CD14-positive monocyte (primary cell): ENCODE measurements around the gene KIAA1328. TPM values are rescaled to one million over a fixed set of nuclear protein-coding genes. Genes with fewer than 3 reads are reported as not detected.

ENCODE experiments used
- DNase-seq, 3 donors: peaks; one replicate each; pipeline ENCODE4 v3.0.0-alpha.2; 2011 to 2022
- H2AFZ ChIP-seq: 2 replicates; pipeline ENCODE4 v1.6.0; 2012; ENCODE audit warnings: mild to moderate bottlenecking, low read depth, low read length, inconsistent platforms; ENCODE audit not compliant: insufficient read depth, poor library complexity, severe bottlenecking
- H3K27ac ChIP-seq, 2 donors: 1 replicate in 1 of 2; 2 replicates in 1 of 2; pipeline ENCODE4 v1.5.1; 2012 to 2013; ENCODE audit warnings: low read length in 2 of 2, control low read depth in 1 of 2, inconsistent platforms in 1 of 2, low read depth in 1 of 2, mild to moderate bottlenecking in 1 of 2
- H3K27me3 ChIP-seq, 2 donors: one replicate each; pipeline versions ENCODE4 v1.6.0 to v1.6.1; 2011 to 2013; ENCODE audit warnings: low read length in 2 of 2; ENCODE audit not compliant: control insufficient read depth in 2 of 2, insufficient read depth in 2 of 2
- H3K36me3 ChIP-seq, 2 donors: replicated peaks in 1 of 2; 1 replicate in 1 of 2; 2 replicates in 1 of 2; pipeline versions ENCODE4 v1.5.1 to v1.6.1; 2012 to 2013; ENCODE audit warnings: low read length in 2 of 2, control low read depth in 1 of 2, inconsistent platforms in 1 of 2, mild to moderate bottlenecking in 1 of 2; ENCODE audit not compliant: insufficient read depth in 2 of 2, control insufficient read depth in 1 of 2
- H3K4me1 ChIP-seq, 2 donors: 1 replicate in 1 of 2; 2 replicates in 1 of 2; pipeline versions ENCODE4 v1.5.1 to v1.6.1; 2012 to 2013; ENCODE audit warnings: low read length in 2 of 2, control low read depth in 1 of 2, inconsistent platforms in 1 of 2, mild to moderate bottlenecking in 1 of 2, moderate library complexity in 1 of 2; ENCODE audit not compliant: insufficient read depth in 2 of 2, control insufficient read depth in 1 of 2
- H3K4me2 ChIP-seq: replicated peaks from 2 replicates; pipeline ENCODE3; 2012; ENCODE audit warnings: low read length, moderate library complexity, mild to moderate bottlenecking; ENCODE audit not compliant: poor library complexity, severe bottlenecking; ENCODE audit errors: extremely low read depth
- H3K4me3 ChIP-seq, 3 experiments: fragments of 200-600 bp in 1 of 3; sonication (generic) in 1 of 3; replicated peaks in 1 of 3; 1 replicate in 2 of 3; 2 replicates in 1 of 3; pipeline ENCODE4 v1.5.1; 2011 to 2013; ENCODE audit warnings: low read length in 3 of 3, mild to moderate bottlenecking in 3 of 3, control low read depth in 2 of 3, low read depth in 2 of 3, inconsistent platforms in 1 of 3, moderate library complexity in 1 of 3
- H3K79me2 ChIP-seq: 2 replicates; pipeline ENCODE4 v1.6.0; 2012; ENCODE audit warnings: mild to moderate bottlenecking, control low read depth, inconsistent platforms, low read length, moderate library complexity; ENCODE audit not compliant: insufficient read depth
- H3K9ac ChIP-seq: 2 replicates; pipeline ENCODE4 v1.6.0; 2017; ENCODE audit warnings: low read length, mild to moderate bottlenecking; ENCODE audit not compliant: insufficient read depth, poor library complexity, severe bottlenecking
- H3K9me3 ChIP-seq, 2 donors: replicated peaks in 1 of 2; 1 replicate in 1 of 2; 2 replicates in 1 of 2; pipeline versions ENCODE4 v1.5.1 to v1.6.1; 2012 to 2013; ENCODE audit warnings: low read length in 2 of 2, control low read depth in 1 of 2; ENCODE audit not compliant: control insufficient read depth in 1 of 2, insufficient read depth in 1 of 2
- H4K20me1 ChIP-seq: 2 replicates; pipeline ENCODE4 v1.6.0; 2012; ENCODE audit warnings: mild to moderate bottlenecking, low read length, control low read depth, moderate library complexity; ENCODE audit not compliant: insufficient read depth
- H3K27ac Mint-ChIP-seq, 7 donors: one replicate each; pipeline ENCODE4 v1.8.0; 2020; ENCODE audit warnings: mild to moderate bottlenecking in 7 of 7, mixed read lengths in 7 of 7, moderate library complexity in 6 of 7, inconsistent platforms in 2 of 7
- H3K27me3 Mint-ChIP-seq, 3 donors: one replicate each; pipeline ENCODE4 v1.8.0; 2021 to 2022; ENCODE audit warnings: low read depth in 3 of 3, mild to moderate bottlenecking in 3 of 3, mixed read lengths in 3 of 3, moderate library complexity in 3 of 3, inconsistent platforms in 1 of 3
- H3K36me3 Mint-ChIP-seq, 2 donors: one replicate each; pipeline ENCODE4 v1.8.0; 2020; ENCODE audit warnings: mixed read lengths in 2 of 2, inconsistent platforms in 1 of 2, mild to moderate bottlenecking in 1 of 2
- H3K4me1 Mint-ChIP-seq: one replicate; pipeline ENCODE4 v1.8.0; 2020; ENCODE audit warnings: mild to moderate bottlenecking, mixed read lengths
- H3K4me3 Mint-ChIP-seq, 2 donors: one replicate each; pipeline ENCODE4 v1.8.0; 2020; ENCODE audit warnings: mild to moderate bottlenecking in 2 of 2, mixed read lengths in 2 of 2, moderate library complexity in 1 of 2
- H3K9me3 Mint-ChIP-seq, 7 donors: one replicate each; pipeline ENCODE4 v1.8.0; 2020 to 2022; ENCODE audit warnings: mixed read lengths in 7 of 7, mild to moderate bottlenecking in 6 of 7, moderate library complexity in 6 of 7, inconsistent platforms in 2 of 7
- WGBS: methylation state at CpG from one replicate; pipeline ENCODE4 v1.1.5; 2013; ENCODE audit warnings: missing lambda C conversion rate; ENCODE audit not compliant: insufficient coverage; 5-methylcytosine and 5-hydroxymethylcytosine counted together
- intact Hi-C, 2 donors: fragments of 100-400 bp; cut with micrococcal nuclease; formaldehyde crosslinking; loops; one replicate each; pipeline versions ENCODE4 v1.15.0 to v1.15.1; 2023
- polyA plus RNA-seq, 3 donors: library from polyadenylated mRNA; depleted of rRNA in 1 of 3; unstranded in 2 of 3; stranded (reverse) in 1 of 3; fragments of 300-500 nt in 2 of 3; fragments of >200 nt in 1 of 3; fragmentation: Illumina TruSeq in 2 of 3; gene quantifications; 1 replicate in 2 of 3; 2 replicates in 1 of 3; pipeline ENCODE4 v1.2.3, GENCODE V29; 2012 to 2021
- TF ChIP-seq, protein P1 (sequence below): fragments of 200-600 bp; IDR thresholded peaks from one replicate; pipeline ENCODE4 v1.8.0; 2022; ENCODE audit warnings: antibody characterized with exemption, mild to moderate bottlenecking

Gene KIAA1328
- polyA plus RNA-seq, 3 donors, result 3.7 to 3.9 (median 3.8) TPM

DNA sequence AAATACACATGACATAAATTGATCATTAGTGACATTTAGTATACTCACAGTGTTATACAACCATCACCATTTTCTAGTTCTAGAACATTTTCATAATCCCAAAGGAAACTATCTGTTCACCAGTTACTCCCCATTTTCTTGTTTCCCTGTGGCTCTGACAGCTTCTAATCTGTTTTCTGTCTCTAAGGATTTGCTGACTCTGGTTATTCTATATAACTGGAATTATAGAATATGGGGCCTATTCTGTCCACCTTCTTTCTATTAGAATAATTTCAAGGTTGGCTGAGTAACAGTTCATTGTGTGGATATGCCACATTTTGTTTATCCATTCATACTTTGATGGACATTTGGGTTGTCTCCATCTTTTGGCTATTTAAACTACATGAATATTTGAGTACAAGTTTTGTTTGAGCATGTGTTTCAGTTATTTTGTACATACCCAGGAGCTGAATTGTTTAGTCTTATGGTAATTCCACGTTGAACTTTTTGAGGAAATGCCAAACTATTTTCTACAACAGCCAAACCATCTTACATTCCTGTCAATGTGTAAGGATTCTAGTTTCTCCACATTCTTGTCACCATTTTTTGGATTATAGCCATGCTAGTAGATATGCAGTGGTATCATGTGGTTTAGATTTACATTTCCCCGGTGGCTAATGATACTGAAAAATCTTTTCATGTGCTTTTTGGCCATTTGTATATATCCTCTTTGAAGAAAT lies 20.5 kb downstream of the KIAA1328 start:
- no peak for DNase-seq
- intact Hi-C loops, result no loop called here
- Mint-ChIP-seq H3K27me3 (no peaks in the 10 kb centered on the region), H3K9me3 (peaks cover 6 to 16% (median 8%) of the 10 kb centered on the region in 7 donors), H3K4me1 (no peaks in the 10 kb centered on the region), H3K27ac (no peak overlapping the region), H3K4me3 (no peak overlapping the region), H3K36me3 (peaks cover 21 to 33% of the 10 kb centered on the region in 2 donors)
- Histone ChIP-seq H3K27ac (no peak overlapping the region), H3K27me3 (no peaks in the 10 kb centered on the region), H3K9me3 (peaks cover 4 to 7% of the 10 kb centered on the region in 2 donors), H4K20me1 (no peaks in the 10 kb centered on the region), H3K4me1 (no peaks in the 10 kb centered on the region), H3K9ac (no peak overlapping the region), H3K36me3 (no peaks in the 10 kb centered on the region), H3K4me2 (no peak overlapping the region), H3K4me3 (no peak overlapping the region), H3K79me2 (no peaks in the 10 kb centered on the region), H2AFZ (no peak overlapping the region)
- TF ChIP-seq, protein P1, sequence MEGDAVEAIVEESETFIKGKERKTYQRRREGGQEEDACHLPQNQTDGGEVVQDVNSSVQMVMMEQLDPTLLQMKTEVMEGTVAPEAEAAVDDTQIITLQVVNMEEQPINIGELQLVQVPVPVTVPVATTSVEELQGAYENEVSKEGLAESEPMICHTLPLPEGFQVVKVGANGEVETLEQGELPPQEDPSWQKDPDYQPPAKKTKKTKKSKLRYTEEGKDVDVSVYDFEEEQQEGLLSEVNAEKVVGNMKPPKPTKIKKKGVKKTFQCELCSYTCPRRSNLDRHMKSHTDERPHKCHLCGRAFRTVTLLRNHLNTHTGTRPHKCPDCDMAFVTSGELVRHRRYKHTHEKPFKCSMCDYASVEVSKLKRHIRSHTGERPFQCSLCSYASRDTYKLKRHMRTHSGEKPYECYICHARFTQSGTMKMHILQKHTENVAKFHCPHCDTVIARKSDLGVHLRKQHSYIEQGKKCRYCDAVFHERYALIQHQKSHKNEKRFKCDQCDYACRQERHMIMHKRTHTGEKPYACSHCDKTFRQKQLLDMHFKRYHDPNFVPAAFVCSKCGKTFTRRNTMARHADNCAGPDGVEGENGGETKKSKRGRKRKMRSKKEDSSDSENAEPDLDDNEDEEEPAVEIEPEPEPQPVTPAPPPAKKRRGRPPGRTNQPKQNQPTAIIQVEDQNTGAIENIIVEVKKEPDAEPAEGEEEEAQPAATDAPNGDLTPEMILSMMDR, result no peak
- no CpG with 5 or more reads among the region's 2 CpGs for WGBS

DNA sequence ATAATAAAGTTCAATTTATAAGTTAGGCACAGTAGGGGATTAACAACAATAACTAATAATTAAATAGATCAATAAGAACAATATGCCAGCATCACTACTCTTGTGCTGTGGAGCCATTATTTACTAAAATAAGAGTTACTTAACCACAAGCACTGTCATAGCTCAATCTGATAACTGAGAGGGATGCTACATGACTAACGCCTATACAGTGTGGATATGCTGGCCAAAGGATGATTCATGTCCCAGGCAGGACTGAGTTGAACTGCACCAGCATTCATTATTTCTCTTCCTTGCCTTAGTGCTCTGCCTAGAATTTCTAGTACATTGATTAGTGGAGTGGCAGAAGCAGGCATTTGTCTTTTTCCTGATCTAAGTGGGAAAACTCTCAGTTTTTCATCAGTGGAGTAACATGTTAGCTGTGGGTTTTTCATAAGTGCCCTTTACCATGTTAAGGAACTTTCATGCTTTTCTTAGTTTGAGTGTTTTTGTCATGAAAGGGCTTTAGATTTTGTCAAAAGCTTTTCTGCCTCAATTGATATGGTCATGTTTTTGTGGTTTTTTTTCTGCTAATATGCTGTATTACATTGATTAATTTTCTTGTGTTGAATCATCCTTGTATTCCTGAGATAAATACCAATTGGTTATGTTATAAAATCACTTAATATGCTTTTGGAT lies 21.7 kb downstream of the KIAA1328 start:
- no peak overlapping the region for H3K27ac Mint-ChIP-seq
- Histone ChIP-seq H2AFZ (no peak overlapping the region), H3K36me3 (no peaks in the 10 kb centered on the region), H3K79me2 (no peaks in the 10 kb centered on the region), H3K9me3 (peaks cover 4 to 7% of the 10 kb centered on the region in 2 donors), H3K4me1 (no peaks in the 10 kb centered on the region), H3K27ac (no peak overlapping the region), H3K9ac (no peak overlapping the region), H3K4me3 (no peak overlapping the region), H3K27me3 (no peaks in the 10 kb centered on the region), H4K20me1 (no peaks in the 10 kb centered on the region), H3K4me2 (no peak overlapping the region)
- H3K4me1 Mint-ChIP-seq, result no peaks in the 10 kb centered on the region
- H3K4me3 Mint-ChIP-seq, result no peak overlapping the region
- no CpG with 5 or more reads among the region's 1 CpG for WGBS
- H3K9me3 Mint-ChIP-seq, result peaks cover 6 to 16% (median 8%) of the 10 kb centered on the region in 7 donors
- intact Hi-C loops, result no loop called here
- H3K27me3 Mint-ChIP-seq, result no peaks in the 10 kb centered on the region
- TF ChIP-seq, protein P1, result no peak
- H3K36me3 Mint-ChIP-seq, result peaks cover 23 to 36% of the 10 kb centered on the region in 2 donors
- DNase-seq, result no peak
